Central memory CD8-positive, alpha-beta T cell (primary cell): Measurements from ENCODE around the gene KCNK5.

Source experiments
- ATAC-seq: fragments of 150-1000 bp; cut with Tn5 transposase; replicated peaks from 2 replicates; pipeline ENCODE4 v1.10.0; 2022; ENCODE audit warnings: mild to moderate bottlenecking, moderate FRiP score, moderate number of reproducible peaks; ENCODE audit not compliant: poor library complexity, severe bottlenecking; ENCODE audit errors: extremely low read depth
- DNase-seq, 2 donors: peaks; one replicate each; pipeline ENCODE4 v3.0.0; 2021; ENCODE audit warnings: low spot score in 2 of 2
- H3K27ac Mint-ChIP-seq: one replicate; pipeline ENCODE4 v1.8.0; 2022; ENCODE audit warnings: low read depth, mild to moderate bottlenecking, moderate library complexity, mixed read lengths
- H3K27me3 Mint-ChIP-seq: one replicate; pipeline ENCODE4 v1.8.0; 2022; ENCODE audit warnings: mixed read lengths
- H3K36me3 Mint-ChIP-seq: one replicate; pipeline ENCODE4 v1.8.0; 2022; ENCODE audit warnings: mild to moderate bottlenecking, moderate library complexity, mixed read lengths; ENCODE audit not compliant: insufficient read depth
- H3K4me1 Mint-ChIP-seq: one replicate; pipeline ENCODE4 v1.8.0; 2022; ENCODE audit warnings: mixed read lengths
- H3K4me3 Mint-ChIP-seq: one replicate; pipeline ENCODE4 v1.8.0; 2022; ENCODE audit warnings: mild to moderate bottlenecking, moderate library complexity, mixed read lengths
- H3K9me3 Mint-ChIP-seq: one replicate; pipeline ENCODE4 v1.8.0; 2022; ENCODE audit warnings: mixed read lengths

Gene KCNK5, protein sequence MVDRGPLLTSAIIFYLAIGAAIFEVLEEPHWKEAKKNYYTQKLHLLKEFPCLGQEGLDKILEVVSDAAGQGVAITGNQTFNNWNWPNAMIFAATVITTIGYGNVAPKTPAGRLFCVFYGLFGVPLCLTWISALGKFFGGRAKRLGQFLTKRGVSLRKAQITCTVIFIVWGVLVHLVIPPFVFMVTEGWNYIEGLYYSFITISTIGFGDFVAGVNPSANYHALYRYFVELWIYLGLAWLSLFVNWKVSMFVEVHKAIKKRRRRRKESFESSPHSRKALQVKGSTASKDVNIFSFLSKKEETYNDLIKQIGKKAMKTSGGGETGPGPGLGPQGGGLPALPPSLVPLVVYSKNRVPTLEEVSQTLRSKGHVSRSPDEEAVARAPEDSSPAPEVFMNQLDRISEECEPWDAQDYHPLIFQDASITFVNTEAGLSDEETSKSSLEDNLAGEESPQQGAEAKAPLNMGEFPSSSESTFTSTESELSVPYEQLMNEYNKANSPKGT

DNA sequence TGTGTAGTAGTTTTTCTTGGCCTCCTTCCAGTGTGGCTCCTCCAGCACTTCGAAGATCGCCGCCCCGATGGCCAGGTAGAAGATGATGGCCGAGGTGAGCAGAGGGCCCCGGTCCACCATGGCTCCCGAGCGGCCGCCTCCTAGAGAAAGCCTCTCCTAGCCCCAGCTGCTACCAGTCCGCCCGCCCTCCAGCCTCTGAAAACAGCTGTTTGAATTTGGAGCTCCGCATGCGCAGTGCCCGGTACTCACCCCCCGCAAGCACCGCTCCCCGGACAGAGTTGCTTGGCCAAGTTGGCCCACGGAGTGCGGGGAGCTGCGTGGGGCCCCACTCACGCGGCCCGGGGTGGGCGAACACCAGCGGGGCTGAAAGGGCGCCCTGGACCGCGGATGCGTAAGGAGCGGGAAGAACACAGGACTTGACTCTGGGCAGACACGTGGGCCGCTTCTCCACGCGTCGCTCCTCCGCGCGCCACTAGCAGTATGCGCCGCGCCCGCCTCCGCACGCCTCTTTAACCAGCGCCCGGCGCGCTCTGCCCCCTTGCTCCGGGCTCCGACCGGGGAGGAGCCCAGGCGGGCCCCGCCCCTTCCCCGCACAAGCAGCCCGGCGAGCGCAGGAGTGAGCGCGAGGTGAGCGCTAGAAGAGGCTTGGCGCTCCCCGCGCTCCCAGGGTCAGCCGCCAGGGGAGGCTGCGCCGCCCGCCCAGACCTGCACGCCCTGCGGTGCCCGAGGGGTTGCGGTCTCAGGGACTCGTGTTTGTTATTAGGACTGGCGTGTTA lies at the start of gene KCNK5:
KCNK5 (minus strand) TSS at position 484 of the 776 bp plus-strand sequence; CDS start at position 120, 364 bp downstream.
- Mint-ChIP-seq H3K4me1 (peaks cover 32% of the 10 kb centered on the region), H3K36me3 (peaks cover 1% of the 10 kb centered on the region), H3K27ac (peak within 1 kb of the TSS; percentile 70)

DNA sequence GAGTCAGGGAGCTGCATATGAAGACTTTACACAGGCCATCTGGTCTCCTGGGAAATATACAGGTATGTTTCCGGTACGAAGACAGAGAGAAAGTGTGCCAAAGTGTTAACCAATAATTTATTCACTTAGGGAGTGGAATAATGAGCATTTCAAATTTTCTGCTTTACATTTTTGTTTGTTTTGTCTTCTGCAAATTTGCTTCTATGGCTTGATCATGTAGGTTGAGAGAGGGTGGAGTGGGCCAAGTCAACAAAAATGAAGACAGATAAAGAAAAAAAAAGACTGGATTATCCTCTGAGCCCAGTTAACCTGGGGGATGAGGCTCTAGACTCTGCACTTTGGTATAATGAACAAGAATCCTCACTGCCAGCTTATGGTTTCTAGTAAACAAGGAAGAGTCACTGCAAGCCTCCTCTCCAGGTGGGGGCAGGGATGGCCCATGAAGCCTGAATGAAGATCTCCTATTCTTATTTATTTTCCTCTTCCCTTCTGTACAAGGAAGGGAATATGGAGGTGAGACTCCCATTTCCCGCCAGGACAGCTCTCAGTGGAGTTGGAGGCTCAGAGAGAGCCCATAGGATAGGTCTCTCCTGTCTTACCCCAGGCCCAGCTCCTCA lies 47.2 kb upstream of the KCNK5 start:
- H3K27ac Mint-ChIP-seq, result no peak overlapping the region
- H3K27me3 Mint-ChIP-seq, result peaks cover 15% of the 10 kb centered on the region
- no peaks in the 10 kb centered on the region for H3K36me3 Mint-ChIP-seq
- DNase-seq, result no peak
- no peak overlapping the region for H3K4me3 Mint-ChIP-seq
- no peaks in the 10 kb centered on the region for H3K4me1 Mint-ChIP-seq
- no peaks in the 10 kb centered on the region for H3K9me3 Mint-ChIP-seq
- no peak for ATAC-seq

More for the DNA sequence above, at the start of gene KCNK5:
- peaks cover 20% of the 10 kb centered on the region for H3K27me3 Mint-ChIP-seq
- H3K9me3 Mint-ChIP-seq, result no peaks in the 10 kb centered on the region
- ATAC-seq (peak; percentile 74), DNase-seq (peak; percentile 36 to 40)
- peak within 1 kb of the TSS; percentile 73 for H3K4me3 Mint-ChIP-seq

DNA sequence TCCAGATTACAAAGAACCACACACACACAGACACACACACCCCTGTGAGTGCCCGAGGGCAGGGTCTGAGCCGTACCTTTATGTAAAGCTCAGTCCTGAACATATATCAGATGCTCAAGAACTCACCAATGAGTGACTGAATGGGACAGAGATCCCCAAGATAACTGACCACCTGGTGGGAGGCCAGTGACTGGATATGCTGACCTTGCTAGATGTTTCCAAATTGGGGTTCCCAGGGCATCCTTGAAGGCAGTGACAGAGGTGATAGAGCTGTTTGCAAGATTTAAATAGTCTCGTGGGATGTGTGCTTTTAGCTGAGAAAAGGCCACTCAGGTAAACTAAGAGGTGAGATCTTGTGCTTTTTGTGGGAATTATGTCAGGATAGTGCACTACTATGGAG lies 45.6 kb upstream of the KCNK5 start:
- DNase-seq (no peak), ATAC-seq (no peak)
- H3K27me3 Mint-ChIP-seq, result peaks cover 9% of the 10 kb centered on the region
- H3K4me1 Mint-ChIP-seq, result no peaks in the 10 kb centered on the region
- no peak overlapping the region for H3K4me3 Mint-ChIP-seq
- no peaks in the 10 kb centered on the region for H3K9me3 Mint-ChIP-seq
- no peak overlapping the region for H3K27ac Mint-ChIP-seq
- no peaks in the 10 kb centered on the region for H3K36me3 Mint-ChIP-seq

DNA sequence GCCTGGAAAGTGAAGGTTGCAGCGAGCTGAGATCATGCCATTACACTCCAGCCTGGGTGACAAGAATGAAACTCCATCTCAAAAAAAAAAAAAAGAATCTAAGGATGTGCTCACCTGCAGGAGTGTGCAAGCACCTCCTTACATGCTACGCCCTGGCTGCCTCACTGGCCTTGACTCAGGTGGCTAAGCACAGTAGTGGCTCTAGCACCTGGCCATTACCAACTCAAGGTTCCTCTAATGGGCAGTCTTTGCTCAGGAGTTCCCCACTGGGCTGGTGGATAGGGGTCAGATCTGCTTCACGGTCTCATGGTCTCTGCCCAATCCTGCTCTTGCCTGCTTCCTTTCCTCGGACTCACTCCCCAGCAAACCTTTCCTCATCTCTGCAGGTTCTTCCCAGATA lies 45.2 kb upstream of the KCNK5 start:
- Mint-ChIP-seq H3K27me3 (peaks cover 9% of the 10 kb centered on the region), H3K9me3 (no peaks in the 10 kb centered on the region), H3K4me3 (no peak overlapping the region), H3K27ac (no peak overlapping the region), H3K4me1 (no peaks in the 10 kb centered on the region), H3K36me3 (no peaks in the 10 kb centered on the region)
- no peak for DNase-seq
- no peak for ATAC-seq

DNA sequence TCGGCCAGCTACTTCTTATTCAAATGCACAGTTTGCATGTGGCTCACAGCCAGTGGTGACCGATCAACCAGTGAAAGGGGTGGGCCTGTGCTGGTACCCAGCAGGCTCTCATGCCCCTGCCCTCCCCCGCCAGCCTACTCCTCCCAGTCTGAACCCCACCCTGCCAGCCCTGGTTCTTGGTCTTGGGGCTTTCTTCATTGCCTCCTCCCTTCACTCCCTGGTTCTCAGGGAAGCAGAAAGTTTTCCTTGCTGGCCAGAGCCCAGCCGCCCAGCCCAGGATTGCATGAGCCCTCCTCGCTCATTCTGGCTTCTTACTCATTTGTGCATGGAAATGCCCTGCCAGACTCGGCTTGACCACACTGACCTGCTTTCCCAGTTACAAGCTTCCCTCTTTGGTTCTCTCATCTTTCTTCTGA lies 44.1 kb upstream of the KCNK5 start:
- H3K4me1 Mint-ChIP-seq, result no peaks in the 10 kb centered on the region
- no peaks in the 10 kb centered on the region for H3K9me3 Mint-ChIP-seq
- DNase-seq (no peak), ATAC-seq (no peak)
- H3K4me3 Mint-ChIP-seq, result no peak overlapping the region
- H3K36me3 Mint-ChIP-seq, result no peaks in the 10 kb centered on the region
- H3K27me3 Mint-ChIP-seq, result peaks cover 9% of the 10 kb centered on the region
- no peak overlapping the region for H3K27ac Mint-ChIP-seq

DNA sequence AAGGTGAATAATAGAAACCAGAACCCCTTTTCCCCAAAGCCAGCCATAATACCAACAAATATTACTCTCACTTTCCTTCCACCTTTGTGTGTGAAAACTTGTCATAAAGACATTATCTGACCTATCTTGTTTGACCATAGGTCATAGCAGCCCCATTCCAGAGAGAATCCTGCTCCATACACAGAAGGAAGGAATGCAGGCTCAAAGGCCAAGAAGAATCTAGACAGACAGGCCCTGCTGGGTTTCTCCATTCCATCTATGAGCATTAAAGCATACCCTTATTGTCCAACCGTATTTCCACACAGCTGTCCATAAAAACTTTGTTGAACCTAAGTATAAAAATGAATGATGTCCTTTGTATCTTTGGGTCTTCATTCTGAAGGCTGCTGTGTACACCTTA lies 40.7 kb upstream of the KCNK5 start:
- Mint-ChIP-seq H3K27me3 (peaks cover 9% of the 10 kb centered on the region), H3K36me3 (no peaks in the 10 kb centered on the region), H3K4me3 (no peak overlapping the region), H3K4me1 (no peaks in the 10 kb centered on the region), H3K9me3 (no peaks in the 10 kb centered on the region), H3K27ac (no peak overlapping the region)
- ATAC-seq, result no peak
- no peak for DNase-seq

DNA sequence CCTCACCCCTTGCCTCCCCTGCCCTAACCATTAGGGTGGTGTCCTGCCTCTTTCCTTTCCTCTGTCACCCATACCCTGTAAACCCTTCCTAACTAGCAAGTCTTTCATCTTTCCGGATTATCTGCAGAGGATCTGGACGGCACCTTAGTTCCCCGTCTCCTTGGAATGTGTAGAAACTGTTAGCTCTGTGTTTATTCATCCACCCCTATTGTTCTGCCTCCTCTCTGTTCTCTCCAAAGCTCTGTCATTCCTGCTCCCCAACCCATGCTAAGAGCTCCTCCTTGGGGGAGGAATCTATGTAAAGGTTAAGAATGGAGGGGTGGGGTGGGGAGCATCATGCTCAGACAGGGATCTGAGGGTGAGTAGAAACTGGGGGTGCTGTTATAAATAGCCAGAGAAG lies 39.4 kb upstream of the KCNK5 start:
- no peaks in the 10 kb centered on the region for H3K9me3 Mint-ChIP-seq
- H3K27ac Mint-ChIP-seq, result no peak overlapping the region
- peaks cover 5% of the 10 kb centered on the region for H3K27me3 Mint-ChIP-seq
- ATAC-seq (no peak), DNase-seq (no peak)
- no peaks in the 10 kb centered on the region for H3K36me3 Mint-ChIP-seq
- no peak overlapping the region for H3K4me3 Mint-ChIP-seq
- no peaks in the 10 kb centered on the region for H3K4me1 Mint-ChIP-seq

DNA sequence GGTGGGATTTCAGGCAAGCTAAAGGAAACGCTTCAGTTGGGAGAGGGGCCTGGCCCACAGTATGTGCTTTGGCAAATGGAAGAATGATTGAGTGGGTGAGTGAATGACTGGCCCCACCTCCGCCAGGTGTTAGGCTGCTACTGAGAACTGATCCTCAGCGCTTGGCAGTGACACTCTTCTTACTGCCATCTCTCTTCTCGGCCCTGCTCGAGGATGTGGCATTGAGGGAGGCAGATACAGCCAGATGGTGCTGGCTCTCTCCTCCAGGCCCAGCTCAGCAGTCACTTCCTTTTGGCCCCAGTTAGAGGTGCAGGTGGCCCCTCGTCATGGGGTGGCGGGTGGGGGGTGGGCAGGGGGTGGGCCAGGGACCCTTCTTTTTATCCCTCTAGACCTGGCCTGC lies 38.9 kb upstream of the KCNK5 start:
- ATAC-seq (no peak), DNase-seq (no peak)
- Mint-ChIP-seq H3K36me3 (no peaks in the 10 kb centered on the region), H3K4me3 (no peak overlapping the region), H3K4me1 (no peaks in the 10 kb centered on the region), H3K27me3 (no peaks in the 10 kb centered on the region), H3K9me3 (no peaks in the 10 kb centered on the region), H3K27ac (no peak overlapping the region)

DNA sequence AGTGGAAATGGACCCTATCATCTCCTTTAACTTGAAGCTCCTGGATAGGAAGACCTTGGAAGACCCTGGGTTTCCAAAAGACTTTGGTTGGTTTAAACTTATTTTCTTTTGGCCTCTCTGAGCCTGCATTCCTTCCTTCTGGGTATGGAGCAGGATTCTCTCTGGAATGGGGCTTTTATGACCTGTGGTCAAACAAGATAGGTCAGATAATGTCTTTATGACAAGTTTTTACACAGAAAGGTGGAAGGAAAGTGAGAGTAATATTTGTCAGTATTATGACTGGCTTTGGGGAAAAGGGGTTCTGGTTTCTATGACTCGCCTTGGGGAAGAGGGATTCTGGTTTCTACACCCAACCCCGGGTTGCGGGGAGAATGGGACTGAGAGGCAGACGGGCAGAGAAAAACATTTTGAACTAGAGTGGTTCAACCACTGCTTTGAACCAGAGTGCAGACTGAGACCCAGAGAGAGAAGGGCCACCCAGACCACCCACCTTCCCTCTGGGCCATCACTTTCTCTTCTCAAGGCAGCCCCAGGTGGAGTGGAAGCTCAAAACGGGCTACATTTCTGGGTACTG lies 37.6 kb upstream of the KCNK5 start:
- H3K27me3 Mint-ChIP-seq, result peaks cover 7% of the 10 kb centered on the region
- H3K4me3 Mint-ChIP-seq, result no peak overlapping the region
- no peaks in the 10 kb centered on the region for H3K9me3 Mint-ChIP-seq
- no peaks in the 10 kb centered on the region for H3K4me1 Mint-ChIP-seq
- DNase-seq, result no peak
- ATAC-seq, result no peak
- no peaks in the 10 kb centered on the region for H3K36me3 Mint-ChIP-seq
- H3K27ac Mint-ChIP-seq, result no peak overlapping the region

DNA sequence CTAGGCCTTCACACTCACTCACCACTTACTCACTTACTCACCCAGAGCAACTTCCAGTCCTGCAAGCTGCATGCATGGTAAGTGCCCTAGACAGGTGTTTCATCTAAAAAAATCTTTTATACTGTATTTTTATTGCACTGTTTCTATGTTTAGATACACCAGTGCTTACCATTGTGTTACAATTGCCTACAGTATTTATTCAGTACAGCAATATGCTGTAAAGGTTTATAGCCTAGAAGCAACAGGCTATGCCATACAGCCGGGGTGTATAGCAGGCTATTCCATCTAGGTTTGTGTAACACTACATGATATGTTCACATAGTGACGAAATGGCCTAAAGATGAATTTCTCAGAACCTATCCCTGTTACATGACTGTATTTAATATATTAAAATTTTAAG lies 37.1 kb upstream of the KCNK5 start:
- Mint-ChIP-seq H3K27me3 (peaks cover 12% of the 10 kb centered on the region), H3K4me1 (no peaks in the 10 kb centered on the region), H3K27ac (no peak overlapping the region), H3K36me3 (no peaks in the 10 kb centered on the region), H3K9me3 (no peaks in the 10 kb centered on the region), H3K4me3 (no peak overlapping the region)
- no peak for DNase-seq
- ATAC-seq, result no peak

DNA sequence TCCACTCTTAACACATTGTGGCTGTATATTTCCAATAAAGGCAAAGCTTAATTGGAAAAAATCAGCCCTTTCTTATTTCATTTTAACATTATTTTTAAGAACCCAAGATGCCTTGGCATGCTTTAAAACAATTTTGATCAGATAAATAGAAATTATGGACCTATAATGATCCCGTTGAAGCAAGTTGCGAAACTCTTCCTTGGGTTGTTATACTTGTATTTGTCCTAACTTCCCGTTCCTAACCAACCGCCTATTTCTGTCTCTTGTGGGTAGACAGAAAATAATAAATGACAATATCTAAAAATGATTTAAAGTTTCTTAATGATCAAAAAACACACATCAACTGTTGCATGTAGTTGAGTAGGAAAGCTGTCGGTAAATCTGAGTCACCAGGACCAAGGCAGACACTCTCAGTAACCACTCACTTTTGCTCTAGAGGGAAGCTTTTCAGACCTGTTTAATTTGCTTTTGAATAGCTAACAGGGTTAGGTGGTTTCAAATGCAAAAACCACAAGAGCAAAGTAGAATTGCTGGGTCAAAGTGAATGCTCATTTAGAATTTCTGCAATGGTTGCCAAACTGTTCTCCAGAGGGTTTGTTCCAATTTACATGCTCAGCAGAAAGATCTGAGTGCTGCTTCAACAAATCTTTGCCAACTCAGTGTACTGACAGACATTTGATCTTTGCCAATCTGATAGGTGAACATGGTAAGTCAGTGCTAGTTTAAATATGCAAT lies 34.2 kb upstream of the KCNK5 start:
- Mint-ChIP-seq H3K4me1 (no peaks in the 10 kb centered on the region), H3K27ac (no peak overlapping the region), H3K4me3 (no peak overlapping the region), H3K27me3 (peaks cover 26% of the 10 kb centered on the region), H3K9me3 (no peaks in the 10 kb centered on the region), H3K36me3 (no peaks in the 10 kb centered on the region)
- ATAC-seq (no peak), DNase-seq (no peak)

DNA sequence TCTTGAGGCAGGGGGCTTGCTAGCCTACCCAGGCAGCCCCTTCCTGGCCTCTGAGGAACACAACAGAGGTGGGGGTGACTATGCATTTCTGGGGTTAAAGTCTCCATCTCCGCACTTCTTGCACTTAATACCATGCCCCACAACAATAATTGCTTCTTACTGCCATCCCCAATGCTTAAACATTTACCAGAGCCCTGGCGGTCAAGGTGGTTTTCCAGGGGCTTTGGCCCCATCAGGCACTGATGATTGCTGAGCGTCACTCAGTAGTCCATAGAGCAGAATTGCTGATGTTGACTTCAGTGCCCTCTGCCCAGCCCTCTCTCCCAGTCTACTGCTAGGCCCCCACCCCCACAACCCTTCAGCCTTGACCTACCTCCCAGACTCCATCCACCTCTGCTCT lies 32.5 kb upstream of the KCNK5 start:
- DNase-seq (no peak), ATAC-seq (no peak)
- no peaks in the 10 kb centered on the region for H3K9me3 Mint-ChIP-seq
- no peak overlapping the region for H3K4me3 Mint-ChIP-seq
- no peak overlapping the region for H3K27ac Mint-ChIP-seq
- no peaks in the 10 kb centered on the region for H3K4me1 Mint-ChIP-seq
- H3K27me3 Mint-ChIP-seq, result peaks cover 26% of the 10 kb centered on the region
- H3K36me3 Mint-ChIP-seq, result no peaks in the 10 kb centered on the region
